GM21381 (cell line): ENCODE measurements around the gene PEAK1.
"Not testable (repeated sequence)": the region's sequence is repeated elsewhere in the genome, so short reads cannot be mapped to it uniquely, and the experiment has no call there.

Experiments
- ATAC-seq: cut with Tn5 transposase; IDR thresholded peaks from one replicate; pipeline ENCODE4 v1.9.1; 2021; ENCODE audit warnings: mild to moderate bottlenecking, moderate library complexity; ENCODE audit not compliant: unreplicated experiment

The PEAK1 gene

DNA sequence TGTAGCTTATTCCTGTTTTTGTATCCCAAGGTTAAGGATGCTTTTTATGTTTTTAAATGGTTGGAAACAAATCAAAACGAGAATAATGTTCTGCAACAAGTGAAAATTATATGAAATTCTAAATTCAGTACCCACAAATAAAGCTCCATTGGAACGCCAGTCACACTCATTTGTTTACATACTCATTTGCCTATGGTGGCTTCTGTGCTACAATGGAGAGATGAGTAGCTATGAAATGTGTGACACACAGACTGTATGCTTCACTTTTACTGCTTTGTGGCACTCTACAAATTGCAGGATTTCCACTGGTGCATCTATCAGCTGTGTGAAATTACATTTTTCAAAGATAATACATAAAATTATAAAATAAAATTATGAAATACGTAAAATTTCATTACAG is 236.8 kb downstream of the PEAK1 start:
- ATAC-seq = no peak

DNA sequence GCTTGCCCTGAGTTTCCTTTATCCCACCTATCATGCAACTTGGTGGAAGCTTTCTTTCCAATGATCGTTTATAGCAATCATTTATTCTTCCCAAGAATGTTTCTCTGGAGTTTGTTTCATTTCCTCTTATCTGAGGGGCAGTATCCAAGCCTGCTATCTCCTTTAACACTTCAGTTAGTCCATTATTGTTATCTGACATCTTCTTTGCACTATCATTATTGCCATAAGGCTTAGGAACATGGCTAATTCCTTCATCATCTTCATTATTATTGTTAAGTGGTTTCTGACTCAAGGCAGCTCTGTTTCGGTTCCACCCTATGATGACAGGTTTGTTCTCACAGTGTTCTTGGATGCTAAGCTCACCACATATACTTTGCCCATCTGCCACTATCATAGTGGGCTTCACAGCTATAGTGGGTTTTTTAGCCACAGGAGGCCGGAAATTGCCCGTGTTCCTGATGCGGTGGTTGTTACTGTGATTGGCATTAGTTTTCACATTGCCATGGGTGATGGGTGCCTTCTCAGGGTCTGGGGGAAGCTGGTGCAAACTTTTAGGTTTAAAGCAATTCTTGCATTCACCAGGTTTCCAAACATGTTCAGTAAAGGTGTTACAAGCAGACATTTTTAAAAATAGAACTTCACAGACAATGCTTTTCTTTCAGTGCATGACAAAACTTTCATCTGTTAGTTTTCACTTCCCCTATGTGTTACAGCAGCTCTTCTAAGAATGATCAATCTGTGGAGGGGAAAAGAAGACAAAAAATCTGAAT is 238.4 kb downstream of the PEAK1 start:
- peak; percentile 50 for ATAC-seq

- ATAC-seq = no peak
These were observed 239.1 kb downstream of the PEAK1 start for GRCh38 chr15:77180757-77181156.

- no peak for ATAC-seq
These were observed 239.6 kb downstream of the PEAK1 start for GRCh38 chr15:77180270-77180669.

DNA sequence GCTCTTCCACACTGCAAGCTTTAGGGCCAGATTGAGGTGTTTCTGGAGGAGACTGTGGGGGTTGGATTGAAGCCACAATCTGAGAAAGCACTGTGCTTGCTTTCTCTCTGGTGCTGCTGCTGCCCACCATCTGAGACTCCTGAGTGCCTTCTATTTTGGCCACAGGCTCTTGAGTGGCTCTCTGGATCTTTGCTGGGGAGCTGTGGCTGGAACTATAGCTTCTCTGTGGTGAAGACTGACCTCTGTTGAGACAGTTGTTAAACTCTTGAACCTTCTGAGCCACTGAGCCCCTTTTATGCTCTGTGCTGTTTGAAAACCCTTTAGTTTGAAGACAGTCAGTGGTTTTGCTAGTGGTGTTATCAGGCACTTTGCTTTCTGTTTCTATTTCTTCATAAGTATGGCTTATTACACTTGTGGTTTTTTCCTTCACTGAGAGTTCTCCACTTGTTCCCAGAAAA is 240.3 kb downstream of the PEAK1 start:
- ATAC-seq = peak; percentile 59

DNA sequence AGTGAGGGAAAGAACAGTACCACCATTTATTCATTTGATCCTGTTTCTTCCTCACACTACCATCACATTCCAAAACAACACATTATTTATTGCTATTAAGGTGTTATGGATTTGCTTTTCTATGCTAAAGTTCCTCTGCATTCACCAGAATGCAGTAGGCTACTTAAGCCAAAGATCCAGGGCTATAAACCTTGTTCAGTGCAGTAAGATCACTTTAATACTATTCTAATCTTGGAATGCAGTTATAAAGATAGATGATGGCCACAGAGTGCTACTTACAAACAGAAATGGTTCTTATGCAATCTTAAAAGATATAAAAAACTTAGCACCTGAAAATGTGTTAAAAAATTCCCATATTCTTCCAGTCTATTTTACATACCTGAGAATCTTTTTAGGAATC is 241.5 kb downstream of the PEAK1 start:
- ATAC-seq = no peak

GRCh38 chr15:77176148-77176547 is 243.8 kb downstream of the PEAK1 start:
- ATAC-seq = not testable (repeated sequence)

DNA sequence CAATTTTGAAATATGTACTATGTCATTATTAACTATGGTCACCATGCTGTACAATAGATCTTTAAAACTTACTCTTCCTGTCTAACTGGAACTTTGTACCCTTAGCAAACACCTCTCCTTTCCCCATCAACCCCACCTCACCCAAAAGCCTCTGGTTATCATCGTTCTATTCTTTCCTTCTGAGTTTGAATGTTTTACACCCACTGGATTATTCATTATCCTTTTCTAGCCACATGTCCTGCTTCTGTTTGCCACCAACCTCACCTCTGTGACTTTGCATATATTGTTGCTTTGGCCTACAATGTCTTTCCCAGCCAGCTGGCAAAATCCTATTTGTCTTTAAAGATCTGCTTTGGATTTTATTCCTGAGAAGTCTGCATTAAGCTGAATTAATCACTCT is 246.4 kb downstream of the PEAK1 start:
- no peak for ATAC-seq

DNA sequence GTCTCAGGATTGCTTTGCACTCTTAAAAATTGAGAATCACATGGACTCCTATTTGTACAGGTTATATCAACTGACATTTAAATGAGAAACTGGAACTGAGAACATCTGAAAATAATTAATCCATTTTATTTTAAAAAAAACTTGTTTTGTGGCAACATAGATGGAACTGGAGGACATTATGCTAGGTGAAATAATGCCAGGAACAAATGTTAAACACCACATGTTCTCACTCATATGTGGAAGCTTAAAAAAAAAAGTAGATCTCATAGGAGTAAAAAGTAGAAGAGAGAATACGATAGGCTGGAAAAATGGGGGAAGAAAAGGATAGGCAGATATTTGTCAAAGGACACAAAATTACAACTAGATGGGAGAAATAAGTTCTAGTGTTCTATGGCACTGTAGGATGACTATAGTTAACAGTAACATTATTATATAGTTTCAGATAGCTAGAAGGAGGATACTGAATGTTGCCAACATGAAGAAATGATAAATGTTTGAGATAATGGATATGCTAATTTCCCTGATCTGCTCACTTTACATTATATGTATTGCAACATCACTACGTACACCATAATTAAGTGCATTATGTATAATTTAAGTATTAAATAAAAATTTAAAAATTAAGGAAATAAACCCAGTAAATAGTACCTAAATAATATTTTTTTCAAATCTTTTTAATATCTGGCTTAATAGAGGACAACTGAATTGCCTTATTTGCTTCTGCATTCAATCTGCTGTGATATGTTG is 248.5 kb downstream of the PEAK1 start:
- ATAC-seq = no peak

DNA sequence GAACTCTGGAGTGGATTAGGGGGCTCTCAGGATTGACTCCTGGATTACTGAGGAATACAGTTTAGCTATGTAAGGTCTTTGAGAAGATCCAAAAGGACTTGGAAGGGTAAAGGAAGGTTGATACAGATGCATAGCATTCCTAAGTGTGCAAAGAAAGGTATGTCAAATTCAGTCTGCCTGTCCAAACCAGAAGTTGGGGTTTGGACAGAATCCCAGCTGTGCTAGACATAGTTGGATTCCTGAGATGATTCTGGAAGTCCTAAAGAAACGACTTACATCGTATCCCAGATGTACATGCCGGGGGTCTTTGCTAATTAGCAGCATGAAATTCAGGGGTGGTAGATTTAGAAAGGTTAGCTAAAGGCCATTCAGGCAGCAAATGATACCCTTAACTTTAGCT is 251.3 kb downstream of the PEAK1 start:
- no peak for ATAC-seq

- no peak for ATAC-seq
These were observed 251.8 kb downstream of the PEAK1 start for GRCh38 chr15:77168141-77168540.

DNA sequence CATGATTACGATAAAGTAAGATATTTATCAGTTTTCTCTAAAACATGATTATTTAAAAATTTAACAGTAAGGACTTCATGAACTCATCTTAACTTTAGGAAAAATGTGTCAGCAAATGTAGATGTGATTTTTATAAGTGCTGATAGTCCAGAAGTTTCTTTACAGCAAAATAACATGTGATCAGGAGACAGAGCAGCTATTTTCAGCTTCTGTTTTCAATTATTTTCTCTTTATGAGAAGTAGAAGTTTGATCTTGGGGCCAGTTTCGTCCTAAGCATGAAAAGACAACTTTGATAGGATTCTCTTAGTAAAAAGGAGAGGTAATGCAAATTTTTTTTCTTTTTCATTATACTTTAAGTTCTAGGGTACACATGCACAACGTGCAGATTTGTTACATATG is 252.5 kb downstream of the PEAK1 start:
- ATAC-seq = no peak

GRCh38 chr15:77163781-77164384 is 256.0 kb downstream of the PEAK1 start:
- no peak for ATAC-seq

GRCh38 chr15:77162872-77163633 is 256.9 kb downstream of the PEAK1 start:
- no peak for ATAC-seq

- no peak for ATAC-seq
These were observed 259.1 kb downstream of the PEAK1 start for GRCh38 chr15:77160562-77161478.

DNA sequence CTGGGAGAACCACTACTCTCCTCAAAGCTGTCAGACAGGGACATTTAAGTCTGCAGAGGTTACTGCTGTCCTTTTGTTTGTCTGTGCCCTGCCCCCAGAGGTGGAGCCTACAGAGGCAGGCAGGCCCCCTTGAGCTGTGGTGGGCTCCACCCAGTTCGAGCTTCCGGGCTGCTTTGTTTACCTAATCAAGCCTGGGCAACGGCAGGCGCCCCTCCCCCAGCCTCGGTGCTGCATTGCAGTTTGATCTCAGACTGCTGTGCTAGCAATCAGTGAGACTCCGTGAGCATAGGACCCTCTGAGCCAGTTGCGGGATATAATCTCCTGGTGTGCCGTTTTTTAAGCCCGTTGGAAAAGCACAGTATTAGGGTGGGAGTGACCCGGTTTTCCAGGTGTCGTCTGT is 263.9 kb downstream of the PEAK1 start:
- ATAC-seq = not testable (repeated sequence)

GRCh38 chr15:77148191-77148590 is 271.7 kb downstream of the PEAK1 start:
- no peak for ATAC-seq

GRCh38 chr15:77145370-77145769 is 274.5 kb downstream of the PEAK1 start:
- no peak for ATAC-seq

GRCh38 chr15:77144492-77145070 is 275.3 kb downstream of the PEAK1 start:
- ATAC-seq = no peak

- ATAC-seq = no peak
These were observed 275.9 kb downstream of the PEAK1 start for GRCh38 chr15:77144026-77144425.
